ENCODE data around the gene FMN1.

GRCh38 chr15:32983679-32984078, 210.8 kb downstream of the FMN1 start:
- TF ChIP-seq CTCF (IDR thresholded peaks at IDR 0.05) (no peak), POLR2A (IDR thresholded peaks at IDR 0.05) (no peak), POLR2AphosphoS5 (IDR thresholded peaks at IDR 0.05) (no peak)
